Measurements from ENCODE around the gene BAG2.

Gene BAG2

GRCh38 chr6:57215260-57215659 is 43.1 kb downstream of the BAG2 start:
- ChIA-PET CTCF (interaction anchor here (2.1 kb wide), 1 partner anchor 9 kb away, joined by 4 read pairs; no protein-coding TSS in a partner anchor), POLR2A (no interaction called here)
- DNase-seq (ENCODE audit: extremely low spot score), result no peak
- no peak for TF ChIP-seq CTCF (IDR thresholded peaks at IDR 0.05; ENCODE audit: control extremely low read depth, extremely low read depth, low read depth, missing control alignments)

DNA sequence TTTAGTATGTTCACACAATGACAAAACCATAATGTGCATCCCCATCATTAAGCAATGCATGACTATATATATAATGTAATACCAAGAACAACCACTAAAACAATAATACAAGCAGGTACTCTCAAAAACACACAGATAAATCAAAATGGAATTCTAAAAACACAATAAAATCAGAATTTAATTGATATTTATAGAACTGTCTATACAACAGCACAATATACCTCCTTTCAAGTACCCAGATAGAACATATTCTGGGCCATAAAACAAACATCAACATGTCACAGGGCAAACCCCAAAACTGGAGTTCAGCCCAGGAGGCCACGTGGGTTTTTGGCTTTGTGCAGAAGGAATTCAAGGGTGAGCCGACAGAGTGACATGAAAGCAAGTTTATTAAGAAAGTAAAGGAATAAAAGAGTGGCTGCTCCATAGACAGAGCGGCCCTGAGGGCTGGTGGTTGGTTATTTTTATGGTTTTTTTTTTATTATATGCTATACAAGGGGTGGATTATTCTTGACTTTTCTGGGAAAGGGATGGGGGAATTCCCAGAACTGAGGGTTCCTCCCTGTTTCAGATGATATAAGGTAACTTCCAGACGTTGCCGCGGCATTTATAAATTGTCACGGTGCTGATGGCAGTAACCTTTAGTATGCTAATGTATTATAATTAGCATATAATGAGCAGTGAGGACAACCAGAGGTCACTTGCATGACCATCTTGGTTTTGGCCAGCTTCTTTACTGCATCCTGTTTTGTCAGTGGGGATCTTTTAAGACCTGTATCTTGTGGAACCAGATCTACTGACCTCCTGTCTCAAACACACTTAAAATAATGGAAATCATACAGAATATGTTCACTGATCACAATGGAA is 44.3 kb downstream of the BAG2 start:
- TF ChIP-seq CTCF (IDR thresholded peaks at IDR 0.05; ENCODE audit: control extremely low read depth, extremely low read depth, low read depth, missing control alignments), result no peak
- POLR2A ChIA-PET, result no interaction called here
- DNase-seq (ENCODE audit: extremely low spot score), result no peak
- CTCF ChIA-PET, result interaction anchor here (2.1 kb wide), 1 partner anchor 11 kb away, joined by 4 read pairs; no protein-coding TSS in a partner anchor

DNA sequence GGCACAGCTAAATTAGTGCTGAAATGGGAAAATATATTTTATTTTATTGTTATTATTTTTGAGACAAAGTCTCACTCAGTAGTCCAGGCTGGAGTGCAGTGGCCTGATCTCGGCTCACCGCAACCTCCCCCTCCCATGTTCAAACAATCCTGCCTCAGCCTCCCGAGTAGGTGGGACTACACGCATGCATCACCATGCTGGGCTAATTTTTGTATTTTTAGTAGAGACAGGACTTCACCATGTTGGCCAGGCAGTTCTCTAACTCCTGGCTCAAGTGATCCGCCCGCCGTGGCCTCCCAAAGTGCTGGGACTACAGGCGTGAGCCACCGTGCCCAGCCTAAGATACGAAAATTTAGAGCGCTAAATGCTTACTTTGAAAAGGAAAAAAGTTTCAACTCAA is 45.1 kb downstream of the BAG2 start:
- POLR2A ChIA-PET, result no interaction called here
- CTCF ChIA-PET, result no interaction called here
- no peak for TF ChIP-seq CTCF (IDR thresholded peaks at IDR 0.05; ENCODE audit: control extremely low read depth, extremely low read depth, low read depth, missing control alignments)
- no peak for DNase-seq (ENCODE audit: extremely low spot score)

GRCh38 chr6:57220083-57220703 is 48.1 kb downstream of the BAG2 start:
- no peak for DNase-seq (ENCODE audit: extremely low spot score)
- ChIA-PET POLR2A (no interaction called here), CTCF (interaction anchor here (1.0 to 1.7 kb wide), 3 partner anchors 13 to 316 kb away, joined by 4 read pairs; no protein-coding TSS in a partner anchor)

GRCh38 chr6:57221191-57221935 is 49.2 kb downstream of the BAG2 start:
- no peak for TF ChIP-seq CTCF (IDR thresholded peaks at IDR 0.05; ENCODE audit: control extremely low read depth, extremely low read depth, low read depth, missing control alignments)
- DNase-seq (ENCODE audit: extremely low spot score), result peak; percentile 69
- ChIA-PET POLR2A (interaction anchor here (0.6 to 0.8 kb wide), 2 partner anchors 49 to 63 kb away, joined by 3 to 4 read pairs; partner anchors contain the start of gene BAG2), CTCF (interaction anchor here (1.0 to 1.7 kb wide), 14 partner anchors 9 to 317 kb away, joined by 3 to 6 read pairs (median 3); partner anchors contain the start of gene PRIM2)

More at GRCh38 chr6:57220083-57220703, 48.1 kb downstream of the BAG2 start:
- no peak for TF ChIP-seq CTCF (IDR thresholded peaks at IDR 0.05; ENCODE audit: control extremely low read depth, extremely low read depth, low read depth, missing control alignments)

Measured in GM10248 (cell line).